GM20000 (cell line): ENCODE results near the gene KIF13A.

ENCODE experiments used
- DNase-seq: peaks from one replicate; pipeline ENCODE4 v3.0.0; 2012; ENCODE audit warnings: low spot score
- CTCF ChIP-seq: IDR thresholded peaks from 2 replicates; pipeline ENCODE4 v1.5.1; 2012; ENCODE audit warnings: mild to moderate bottlenecking, control low read depth; ENCODE audit errors: extremely low read depth, missing control alignments

KIF13A gene

DNA sequence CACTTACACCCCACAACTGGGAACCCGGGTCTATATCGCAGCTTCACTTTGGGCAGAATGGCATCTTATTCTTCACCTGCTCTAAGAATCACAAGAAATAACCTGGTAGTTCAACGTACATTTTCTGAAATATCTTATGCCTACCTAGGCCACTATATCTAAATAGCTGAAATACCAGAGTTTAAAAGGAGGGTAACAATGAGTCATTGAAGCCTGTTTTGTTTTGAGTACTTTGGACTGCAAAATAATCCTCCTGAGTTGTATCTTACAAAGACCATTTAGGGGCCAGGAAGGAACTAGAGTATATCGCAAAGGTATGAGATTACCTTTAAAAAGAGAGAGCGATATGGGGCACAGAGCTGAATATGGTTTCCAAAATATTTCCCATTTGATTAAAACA lies 184.0 kb downstream of the KIF13A start:
- no peak for TF ChIP-seq CTCF

DNA sequence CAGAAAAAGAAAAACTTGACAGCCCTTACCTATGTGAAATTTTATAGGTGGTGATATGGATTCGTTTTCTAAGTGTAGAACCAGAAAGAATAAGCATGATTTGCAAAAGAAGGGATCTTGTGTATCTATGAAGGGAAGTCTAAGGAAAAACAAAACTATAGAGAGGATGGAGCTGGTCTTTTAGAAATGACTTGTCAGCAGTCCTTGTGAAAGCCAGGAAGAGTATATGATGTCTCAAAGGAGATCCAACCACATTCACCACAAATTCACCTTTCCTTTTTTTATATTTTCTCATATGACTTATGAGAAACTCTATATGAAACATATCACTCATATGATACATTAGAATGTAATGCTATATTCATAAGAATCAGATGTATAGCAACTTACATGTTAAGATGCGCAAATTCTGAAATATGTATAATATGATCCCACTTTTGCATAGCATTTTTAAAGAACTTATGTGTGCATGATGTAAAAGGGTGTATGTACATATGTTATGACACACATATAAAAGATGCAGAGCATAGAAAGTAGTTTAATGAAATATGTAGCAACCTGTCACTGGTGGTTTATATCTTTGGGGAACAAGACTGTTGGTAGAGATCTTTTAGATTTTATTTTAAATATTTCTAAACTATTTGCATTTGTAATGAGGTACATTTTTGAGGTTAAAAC lies 188.8 kb downstream of the KIF13A start:
- no peak for DNase-seq
- TF ChIP-seq CTCF = no peak

More for the DNA sequence above, 184.0 kb downstream of the KIF13A start:
- DNase-seq = no peak

- no peak for DNase-seq
- TF ChIP-seq CTCF = no peak
These were observed 196.9 kb downstream of the KIF13A start for GRCh38 chr6:17790489-17790888.

DNA sequence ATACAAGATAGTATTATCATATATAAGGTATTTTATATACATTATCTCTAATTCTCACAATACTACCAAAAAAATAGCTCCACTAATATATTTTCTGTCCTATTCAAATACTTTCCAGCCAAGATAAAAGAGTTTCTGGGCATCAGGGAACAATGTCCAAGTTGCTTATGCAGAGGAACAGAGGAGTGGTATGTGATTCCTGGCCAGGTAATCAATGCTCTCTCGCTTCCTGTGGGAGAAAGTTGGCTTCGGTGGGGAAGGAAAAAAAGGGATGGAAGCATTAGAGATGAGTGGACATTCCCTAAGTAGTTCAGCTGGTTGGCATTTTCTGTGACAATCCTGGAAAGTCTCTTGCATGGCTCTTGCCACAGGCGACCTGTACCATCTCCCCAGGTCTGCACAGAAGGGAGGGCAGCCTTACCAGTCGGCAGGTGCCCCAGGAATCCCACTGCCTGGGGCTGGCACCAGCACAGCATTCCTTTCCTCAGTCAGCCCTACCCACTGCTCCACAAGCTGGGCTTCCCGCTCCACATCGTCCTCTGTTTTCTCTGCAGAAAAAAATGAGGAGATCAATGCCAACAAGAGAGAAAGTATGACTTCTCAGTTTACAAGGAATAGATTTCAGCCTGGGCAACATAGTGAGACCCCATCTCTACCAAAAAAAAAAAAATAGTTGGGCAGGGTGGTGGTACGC lies 202.2 kb downstream of the KIF13A start:
- TF ChIP-seq CTCF = no peak
- DNase-seq = no peak

DNA sequence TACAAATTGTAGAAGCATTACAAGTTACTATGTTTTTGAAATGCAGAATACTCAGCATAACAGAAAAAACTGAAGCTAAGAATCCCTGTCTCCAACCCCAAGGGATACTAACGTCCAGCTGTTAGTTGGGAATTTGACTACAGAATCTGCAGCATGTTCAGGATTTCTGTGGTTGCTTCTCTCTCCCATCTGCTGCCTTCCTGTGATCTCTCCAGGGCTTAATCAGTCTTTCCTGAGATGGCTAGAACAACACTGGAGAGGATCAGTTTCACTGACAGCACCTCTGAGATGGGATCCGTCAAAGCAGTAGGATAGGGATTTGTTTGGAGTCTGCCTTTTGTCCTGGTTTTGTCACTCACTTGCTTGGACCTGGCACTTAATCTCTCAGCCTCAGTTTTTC lies 207.4 kb downstream of the KIF13A start:
- no peak for DNase-seq
- TF ChIP-seq CTCF = no peak

GRCh38 chr6:17771609-17772008 lies 215.8 kb downstream of the KIF13A start:
- no peak for DNase-seq
- no peak for TF ChIP-seq CTCF

GRCh38 chr6:17768881-17769280 lies 218.6 kb downstream of the KIF13A start:
- TF ChIP-seq CTCF = no peak
- DNase-seq = no peak
